SU-DHL-6 (cell line): ENCODE results near the gene NUP188.

ENCODE experiments used
- EZH2phosphoT487 ChIP-seq: fragments of 200-600 bp; sonication (generic), shearing (Covaris generic); conservative IDR thresholded peaks from 2 replicates; pipeline ENCODE4 v1.6.1; 2018; ENCODE audit warnings: mild to moderate bottlenecking, antibody characterized with exemption, low read length, moderate library complexity, mixed read lengths
- TF ChIP-seq, protein P1 (sequence below): fragments of 200-600 bp; sonication (generic); IDR thresholded peaks from one replicate; pipeline ENCODE4 v1.5.1; 2017; ENCODE audit warnings: antibody characterized with exemption, mild to moderate bottlenecking, low read length, moderate library complexity; ENCODE audit not compliant: insufficient read depth, poor library complexity, severe bottlenecking

DNA sequence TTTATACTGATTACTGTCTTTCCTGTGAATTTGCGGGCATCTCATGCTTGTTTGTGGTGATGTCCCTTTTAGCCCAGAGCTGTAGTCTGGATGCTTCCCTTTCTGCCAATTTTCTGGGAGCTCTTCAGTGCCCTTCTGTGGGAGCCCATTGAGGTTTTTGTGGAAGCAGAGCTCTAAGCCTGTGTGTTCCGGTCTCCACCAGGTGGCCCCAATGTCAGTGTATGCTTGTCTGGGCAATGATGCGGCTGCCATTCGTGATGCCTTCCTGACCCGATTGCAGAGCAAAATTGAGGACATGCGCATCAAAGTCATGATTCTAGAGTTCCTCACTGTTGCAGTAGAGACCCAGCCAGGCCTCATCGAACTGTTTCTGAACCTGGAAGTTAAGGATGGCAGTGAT lies 45.5 kb downstream of the NUP188 start:
- TF ChIP-seq, protein P1, sequence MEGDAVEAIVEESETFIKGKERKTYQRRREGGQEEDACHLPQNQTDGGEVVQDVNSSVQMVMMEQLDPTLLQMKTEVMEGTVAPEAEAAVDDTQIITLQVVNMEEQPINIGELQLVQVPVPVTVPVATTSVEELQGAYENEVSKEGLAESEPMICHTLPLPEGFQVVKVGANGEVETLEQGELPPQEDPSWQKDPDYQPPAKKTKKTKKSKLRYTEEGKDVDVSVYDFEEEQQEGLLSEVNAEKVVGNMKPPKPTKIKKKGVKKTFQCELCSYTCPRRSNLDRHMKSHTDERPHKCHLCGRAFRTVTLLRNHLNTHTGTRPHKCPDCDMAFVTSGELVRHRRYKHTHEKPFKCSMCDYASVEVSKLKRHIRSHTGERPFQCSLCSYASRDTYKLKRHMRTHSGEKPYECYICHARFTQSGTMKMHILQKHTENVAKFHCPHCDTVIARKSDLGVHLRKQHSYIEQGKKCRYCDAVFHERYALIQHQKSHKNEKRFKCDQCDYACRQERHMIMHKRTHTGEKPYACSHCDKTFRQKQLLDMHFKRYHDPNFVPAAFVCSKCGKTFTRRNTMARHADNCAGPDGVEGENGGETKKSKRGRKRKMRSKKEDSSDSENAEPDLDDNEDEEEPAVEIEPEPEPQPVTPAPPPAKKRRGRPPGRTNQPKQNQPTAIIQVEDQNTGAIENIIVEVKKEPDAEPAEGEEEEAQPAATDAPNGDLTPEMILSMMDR = no peak
- TF ChIP-seq EZH2phosphoT487 = no peak
